K562 (cell line): Measurements from ENCODE around the gene C1QTNF8. TPM values are rescaled to one million over a fixed set of nuclear protein-coding genes. Genes with fewer than 3 reads are reported as not detected.
A peak's percentile ranks its signal among the peaks of the same experiment; 100 is the strongest.

Experiments used
- CBFA2T3 ChIP-seq: fragments of 450-650 bp; IDR thresholded peaks from 2 replicates; pipeline ENCODE4 v1.6.1; 2017
- E2F5 ChIP-seq: sonication (generic); formaldehyde crosslinking; IDR thresholded peaks from 2 replicates; pipeline ENCODE4 v1.8.0; 2022; ENCODE audit warnings: mild to moderate bottlenecking, missing genetic modification reagents
- ELK1 ChIP-seq: sonication (generic); formaldehyde crosslinking; IDR thresholded peaks from 2 replicates; pipeline ENCODE4 v1.8.1; 2022; ENCODE audit warnings: missing genetic modification reagents
- FOXK2 ChIP-seq, 2 experiments: fragments of 450-650 bp; IDR thresholded peaks in 1 of 2; conservative IDR thresholded peaks in 1 of 2; 2 replicates each; pipeline ENCODE4 v1.6.1; 2016; ENCODE audit warnings: low read depth in 2 of 2, mild to moderate bottlenecking in 1 of 2
- GTF2F1 ChIP-seq: IDR thresholded peaks from 2 replicates; pipeline ENCODE4 v1.6.1; 2011; ENCODE audit warnings: low read depth, low read length, improper control_type of control experiment
- HNRNPL ChIP-seq: fragments of 200-400 bp; formaldehyde crosslinking; IDR thresholded peaks from 2 replicates; pipeline ENCODE4 v1.6.1; 2017; ENCODE audit warnings: low read depth, mild to moderate bottlenecking, low read length
- ID3 ChIP-seq, 2 experiments: fragments of 250-450 bp in 1 of 2; fragments of 450-650 bp in 1 of 2; sonication (Bioruptor Pico) in 1 of 2; IDR thresholded peaks; 2 replicates each; pipeline versions ENCODE4 v1.6.1 to v1.8.0; 2016 to 2021; ENCODE audit warnings: mild to moderate bottlenecking in 2 of 2, moderate library complexity in 2 of 2, missing compliant biosample characterization in 1 of 2, missing genetic modification characterization in 1 of 2
- RB1 ChIP-seq: fragments of 450-650 bp; IDR thresholded peaks from 2 replicates; pipeline ENCODE4 v1.6.1; 2017; ENCODE audit warnings: low read depth, mild to moderate bottlenecking
- REST ChIP-seq, 2 experiments: fragments of 450-650 bp; formaldehyde crosslinking in 1 of 2; IDR thresholded peaks; 2 replicates each; pipeline versions ENCODE4 v1.4.0 to v1.6.1; 2014 to 2020; ENCODE audit warnings: mild to moderate bottlenecking in 2 of 2, borderline replicate concordance in 1 of 2, low read depth in 1 of 2
- TCFL5 ChIP-seq: fragments of 250-450 bp; sonication (Bioruptor Pico); conservative IDR thresholded peaks from 2 replicates; pipeline ENCODE4 v1.6.1; 2021; ENCODE audit warnings: mild to moderate bottlenecking, moderate library complexity, matching md5 sums
- TFAP4 ChIP-seq: sonication (generic); formaldehyde crosslinking; IDR thresholded peaks from 2 replicates; pipeline ENCODE4 v1.8.0; 2022; ENCODE audit warnings: missing genetic modification reagents, mild to moderate bottlenecking, moderate library complexity, borderline replicate concordance
- TOE1 ChIP-seq, 2 experiments: fragments of 450-650 bp in 1 of 2; sonication (generic) in 1 of 2; formaldehyde crosslinking in 1 of 2; IDR thresholded peaks; 2 replicates each; pipeline versions ENCODE4 v1.7.1 to v1.8.0; 2016 to 2022; ENCODE audit warnings: borderline replicate concordance in 2 of 2, mild to moderate bottlenecking in 2 of 2, antibody characterized with exemption in 1 of 2, inconsistent platforms in 1 of 2, low read depth in 1 of 2, missing genetic modification reagents in 1 of 2, moderate library complexity in 1 of 2
- U2AF2 ChIP-seq: fragments of 200-400 bp; formaldehyde crosslinking; optimal IDR thresholded peaks from 2 replicates; pipeline ENCODE3; 2017; ENCODE audit warnings: low read depth, mild to moderate bottlenecking, low read length
- ZNF354B ChIP-seq: fragments of 250-450 bp; sonication (Bioruptor Pico); IDR thresholded peaks from 2 replicates; pipeline ENCODE4 v1.4.0; 2020
- polyA plus RNA-seq, 8 experiments: library from polyadenylated mRNA; depleted of rRNA in 4 of 8; stranded (reverse) in 5 of 8; unstranded in 3 of 8; fragments of >200 nt; fragmentation: Nextera tagmentation in 2 of 8; fragmentation: Illumina TruSeq in 1 of 8; extraction: Ambion mirVana in 2 of 8; extraction: Trizol in 1 of 8; gene quantifications; 2 replicates each; pipeline versions ENCODE4 v1.2.1 to v1.2.3, GENCODE V29; 2011 to 2014; ENCODE audit warnings: inconsistent platforms in 1 of 8, missing spikeins in 1 of 8
- total RNA-seq, 7 experiments: library from RNA; depleted of rRNA in 6 of 7; stranded (reverse); fragments of >200 nt in 6 of 7; fragmentation: Illumina TruSeq in 2 of 7; extraction: Trizol in 2 of 7; gene quantifications; 2 replicates each; pipeline versions ENCODE4 v1.2.1 to v1.2.3, GENCODE V29; 2011 to 2021; ENCODE audit warnings: low replicate concordance in 1 of 7

C1QTNF8 gene
- total and polyA plus RNA-seq, 9 of the 15 experiments (the other 6 are each of a cell fraction or from before 2014, with no cell fraction given), result not detected

GRCh38 chr16:1105888-1106620, 10.0 kb upstream of the C1QTNF8 start (continued):
- TF ChIP-seq ELK1 (CRISPR knock-in tag) (no peak), RB1 (peak; percentile 63), TOE1 (IDR thresholded peaks at IDR 0.05; ENCODE audit: borderline replicate concordance) (peak; percentile 81), TOE1 (CRISPR knock-in tag; IDR thresholded peaks at IDR 0.05; ENCODE audit: borderline replicate concordance, low read depth) (no peak), ZNF354B (CRISPR knock-in tag) (no peak), TFAP4 (CRISPR knock-in tag) (0 out of 2 replicates have a peak, but pooled peaks have one; percentile 23), U2AF2 (no peak), E2F5 (CRISPR knock-in tag) (no peak), FOXK2 (conservative IDR thresholded peaks at IDR 0.05 in 1 of 2, IDR thresholded peaks at IDR 0.05 in 1 of 2; ENCODE audit: low read depth in 2 of 2) (no peak), TCFL5 (CRISPR knock-in tag) (no peak), GTF2F1 (no peak), CBFA2T3 (no peak), ID3 (CRISPR knock-in tag; IDR thresholded peaks at IDR 0.05) (no peak), ID3 (tag; IDR thresholded peaks at IDR 0.05) (no peak), REST (IDR thresholded peaks at IDR 0.05; ENCODE audit: borderline replicate concordance) (peak; percentile 85), REST (CRISPR knock-in tag; IDR thresholded peaks at IDR 0.05; ENCODE audit: low read depth) (no peak), HNRNPL (0 out of 2 replicates have a peak, but pooled peaks have one; percentile 68)
